ENCODE measurements around the gene ARHGAP40. TPM values are rescaled to one million over a fixed set of nuclear protein-coding genes. Genes with fewer than 3 reads are reported as not detected.
A peak's percentile ranks its signal among the peaks of the same experiment; 100 is the strongest.

ARHGAP40 gene
- total and polyA plus RNA-seq, 9 of the 15 experiments (the other 6 are each of a cell fraction or from before 2014, with no cell fraction given), result not detected

DNA sequence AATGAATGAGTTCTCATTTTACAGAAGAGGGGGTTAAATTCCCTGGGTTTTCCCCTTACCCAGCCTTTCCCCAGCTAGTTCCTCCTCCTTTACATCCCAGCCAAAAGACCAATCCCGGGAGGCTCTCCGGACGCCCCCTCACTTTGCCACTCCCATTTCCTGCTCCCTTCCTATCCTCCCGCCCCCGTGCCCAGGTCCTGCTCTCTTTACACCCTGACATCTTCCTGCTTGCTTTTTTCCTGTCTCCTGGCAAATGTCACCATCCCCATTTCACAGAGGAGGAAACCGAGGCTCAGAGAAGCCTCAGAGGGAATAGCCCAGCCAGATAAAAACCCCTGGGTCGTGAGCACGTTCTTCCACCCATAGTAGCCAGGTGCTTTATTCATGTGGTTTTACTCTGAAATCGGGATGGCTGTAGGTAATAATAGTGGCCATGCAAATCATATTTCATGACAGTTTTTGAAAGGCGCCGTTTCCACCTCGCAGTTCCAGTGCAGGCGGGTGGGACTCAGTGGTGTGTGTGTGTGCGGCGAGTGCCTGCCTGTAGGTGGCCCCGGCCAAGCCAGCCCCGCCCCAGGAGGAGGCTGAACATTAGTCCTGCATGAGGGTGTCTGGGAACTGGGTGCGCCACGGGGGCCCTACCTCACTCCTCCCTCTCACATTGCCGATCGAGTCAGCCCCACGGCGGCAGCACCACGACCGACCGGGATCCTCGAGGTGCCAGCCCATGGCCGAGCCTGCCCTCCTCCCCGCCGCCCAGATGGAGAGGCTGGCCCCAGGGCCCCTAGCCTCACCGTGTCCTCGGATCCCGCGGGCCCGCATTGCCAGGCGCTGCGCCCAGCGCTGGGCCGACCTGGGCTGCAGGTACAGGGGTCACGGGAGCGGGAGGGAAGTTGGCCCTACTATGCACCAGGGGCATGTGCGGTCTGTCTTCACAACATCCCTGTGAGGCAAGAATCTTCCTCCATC lies at the start of gene ARHGAP40 (continued):
- no peak for TF ChIP-seq CHD7 (IDR thresholded peaks at IDR 0.05; ENCODE audit: low read depth, low read length)
- no peak for TF ChIP-seq CBX3 (IDR thresholded peaks at IDR 0.05; ENCODE audit: borderline replicate concordance in 1 of 2, low read length in 2 of 2)
- TF ChIP-seq POLR3G (IDR thresholded peaks at IDR 0.05; ENCODE audit: extremely low read depth, insufficient read length, insufficient replicate concordance), result no peak
- TF ChIP-seq ZNF274 (IDR thresholded peaks at IDR 0.05; ENCODE audit: borderline replicate concordance, low read depth, low read length), result no peak
- peak; percentile 71 for TF ChIP-seq EGR1 (conservative IDR thresholded peaks at IDR 0.05)
- TF ChIP-seq RAD21 (CRISPR knock-in tag; conservative IDR thresholded peaks at IDR 0.05 in 1 of 2, IDR thresholded peaks at IDR 0.05 in 1 of 2), result 0 out of 4 replicates have a peak, but pooled peaks of 1 of the 2 experiments have one; percentile 5
- TF ChIP-seq ZNF77 (CRISPR knock-in tag; IDR thresholded peaks at IDR 0.05), result no peak
- no peak for TF ChIP-seq ZFP36 (IDR thresholded peaks at IDR 0.05; ENCODE audit: low read depth, low read length, partially characterized antibody)
- TF ChIP-seq ZNF79 (CRISPR knock-in tag; IDR thresholded peaks at IDR 0.05; ENCODE audit: low read depth), result no peak
- TF ChIP-seq TAF9B (IDR thresholded peaks at IDR 0.05; ENCODE audit: partially characterized antibody), result no peak
- TF ChIP-seq, protein P1, sequence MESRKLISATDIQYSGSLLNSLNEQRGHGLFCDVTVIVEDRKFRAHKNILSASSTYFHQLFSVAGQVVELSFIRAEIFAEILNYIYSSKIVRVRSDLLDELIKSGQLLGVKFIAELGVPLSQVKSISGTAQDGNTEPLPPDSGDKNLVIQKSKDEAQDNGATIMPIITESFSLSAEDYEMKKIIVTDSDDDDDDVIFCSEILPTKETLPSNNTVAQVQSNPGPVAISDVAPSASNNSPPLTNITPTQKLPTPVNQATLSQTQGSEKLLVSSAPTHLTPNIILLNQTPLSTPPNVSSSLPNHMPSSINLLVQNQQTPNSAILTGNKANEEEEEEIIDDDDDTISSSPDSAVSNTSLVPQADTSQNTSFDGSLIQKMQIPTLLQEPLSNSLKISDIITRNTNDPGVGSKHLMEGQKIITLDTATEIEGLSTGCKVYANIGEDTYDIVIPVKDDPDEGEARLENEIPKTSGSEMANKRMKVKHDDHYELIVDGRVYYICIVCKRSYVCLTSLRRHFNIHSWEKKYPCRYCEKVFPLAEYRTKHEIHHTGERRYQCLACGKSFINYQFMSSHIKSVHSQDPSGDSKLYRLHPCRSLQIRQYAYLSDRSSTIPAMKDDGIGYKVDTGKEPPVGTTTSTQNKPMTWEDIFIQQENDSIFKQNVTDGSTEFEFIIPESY (CRISPR knock-in tag; IDR thresholded peaks at IDR 0.05), result no peak
- TF ChIP-seq ZKSCAN1 (IDR thresholded peaks at IDR 0.05; ENCODE audit: low read depth, low read length), result peak; percentile 75

Measured in K562 (cell line).